HG02763 (cell line): ENCODE data around the gene MZT2B.
A peak's percentile ranks its signal among the peaks of the same experiment; 100 is the strongest.
"Not testable (repeated sequence)": the region's sequence is repeated elsewhere in the genome, so short reads cannot be mapped to it uniquely, and the experiment has no call there.

Experiments used
- ATAC-seq: cut with Tn5 transposase; IDR thresholded peaks from one replicate; pipeline ENCODE4 v1.9.1; 2021; ENCODE audit warnings: mild to moderate bottlenecking, moderate library complexity; ENCODE audit not compliant: unreplicated experiment

MZT2B gene

GRCh38 chr2:130169896-130170295 lies 12.2 kb upstream of the MZT2B start:
- ATAC-seq: no peak

- ATAC-seq: not testable (repeated sequence)
Measured at GRCh38 chr2:130174866-130175265, 7.2 kb upstream of the MZT2B start.

- ATAC-seq: not testable (repeated sequence)
Measured at GRCh38 chr2:130180404-130181324, 1.4 kb upstream of the MZT2B start.

- peak; percentile 62 for ATAC-seq
Measured at GRCh38 chr2:130181325-130181879, 660 bp upstream of the MZT2B start, which contains the start of gene SMPD4. TSS of gene SMPD4 (minus strand) at chr2:130181602. CDS start at chr2:130176592, 5,010 bp downstream.

- not testable (repeated sequence) for ATAC-seq
Measured at GRCh38 chr2:130182826-130183511, 907 bp downstream of the MZT2B start.

- ATAC-seq: no peak
Measured at GRCh38 chr2:130183512-130184373, 1.7 kb downstream of the MZT2B start.

GRCh38 chr2:130185436-130185835 lies 3.4 kb downstream of the MZT2B start:
- ATAC-seq: no peak

- no peak for ATAC-seq
Measured at GRCh38 chr2:130185896-130186295, 3.8 kb downstream of the MZT2B start.

- no peak for ATAC-seq
Measured at GRCh38 chr2:130186391-130186790, 4.3 kb downstream of the MZT2B start.

GRCh38 chr2:130187268-130187667 lies 5.2 kb downstream of the MZT2B start:
- ATAC-seq: no peak

GRCh38 chr2:130187859-130188792 lies 6.1 kb downstream of the MZT2B start:
- not testable (repeated sequence) for ATAC-seq

GRCh38 chr2:130188958-130189357 lies 6.9 kb downstream of the MZT2B start:
- not testable (repeated sequence) for ATAC-seq

GRCh38 chr2:130190237-130190636 lies 8.2 kb downstream of the MZT2B start:
- ATAC-seq: no peak

GRCh38 chr2:130191319-130191718 lies 9.3 kb downstream of the MZT2B start:
- ATAC-seq: not testable (repeated sequence)

GRCh38 chr2:130192451-130192850 lies 10.4 kb downstream of the MZT2B start:
- ATAC-seq: not testable (repeated sequence)

GRCh38 chr2:130193824-130194223 lies 11.8 kb downstream of the MZT2B start:
- not testable (repeated sequence) for ATAC-seq

GRCh38 chr2:130195089-130195635 lies 13.1 kb downstream of the MZT2B start:
- not testable (repeated sequence) for ATAC-seq

GRCh38 chr2:130196052-130196451 lies 14.0 kb downstream of the MZT2B start:
- ATAC-seq: not testable (repeated sequence)

GRCh38 chr2:130198343-130198742 lies 16.3 kb downstream of the MZT2B start, which contains the start of gene TUBA3E:
TSS of gene TUBA3E (minus strand) at chr2:130198439. CDS start at chr2:130198360, 79 bp downstream.
- ATAC-seq: no peak
